ENCODE results near the gene TMEM252.

The TMEM252 gene

DNA sequence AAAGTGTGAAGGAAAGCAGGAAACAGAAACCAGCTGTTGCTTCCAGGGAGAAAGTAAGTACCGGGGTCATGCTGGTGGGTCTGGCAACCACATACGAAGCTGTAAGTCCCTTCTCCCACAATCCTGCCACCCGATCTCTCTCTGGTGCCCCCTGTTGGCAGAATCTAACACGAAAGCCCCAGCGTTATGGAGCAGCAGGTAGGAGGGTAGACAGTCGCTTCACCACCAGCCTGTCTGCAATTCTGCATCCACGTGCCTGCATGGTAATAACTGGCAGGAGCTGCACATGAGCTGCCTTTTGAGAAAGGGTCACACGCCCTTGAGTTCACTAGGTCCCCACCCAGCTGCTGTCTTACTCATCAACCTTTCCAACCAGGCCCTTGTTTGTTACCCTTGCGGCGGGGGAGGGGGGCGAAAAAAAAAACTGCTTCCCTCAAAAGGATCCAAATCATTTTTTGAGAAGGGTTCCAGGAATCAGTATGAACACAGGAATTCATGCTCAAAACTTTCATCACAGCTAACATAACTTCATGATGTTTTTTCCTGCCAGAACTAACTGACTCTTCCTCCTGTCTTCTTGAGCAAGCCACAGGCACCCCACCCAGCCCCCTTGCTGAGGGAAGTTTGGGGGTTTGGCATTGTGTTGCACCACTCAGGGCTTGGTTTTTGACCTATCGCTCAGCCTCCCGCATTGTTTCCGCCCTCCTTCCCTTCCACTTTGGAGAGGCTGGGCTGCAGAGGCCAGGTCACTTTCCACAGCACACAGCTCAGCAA is 19.6 kb upstream of the TMEM252 start:
- Histone ChIP-seq H3K9ac (ENCODE audit: low read depth, low read length, poor library complexity, severe bottlenecking) (no peak overlapping the region), H3F3A (ENCODE audit: low read depth) (no peaks in the 10 kb centered on the region), H3K4me2 (ENCODE audit: low read depth, low read length, poor library complexity, severe bottlenecking) (no peak overlapping the region), H2AFZ (ENCODE audit: low read length) (peak overlapping the region; percentile 45; the same call in 1 of the 2 replicates), H3K79me2 (ENCODE audit: insufficient read depth, low read length) (no peaks in the 10 kb centered on the region), H3K4me3 (ENCODE audit: low read length, poor library complexity, severe bottlenecking) (no peak overlapping the region), H3K9me2 (replicated peaks; ENCODE audit: low read depth, low read length) (no peaks in the 10 kb centered on the region), H3K9me3 (ENCODE audit: insufficient read depth, low read depth, low read length) (no peaks in the 10 kb centered on the region), H3K27me3 (ENCODE audit: insufficient read depth, low read length, poor library complexity, severe bottlenecking) (no peaks in the 10 kb centered on the region), H3K36me3 (ENCODE audit: insufficient read depth, low read length) (no peaks in the 10 kb centered on the region), H3K4me1 (ENCODE audit: insufficient read depth, low read length, poor library complexity, severe bottlenecking) (no peaks in the 10 kb centered on the region), H4K20me1 (ENCODE audit: insufficient read depth, low read length, poor library complexity, severe bottlenecking) (no peaks in the 10 kb centered on the region)
- TF ChIP-seq EZH2phosphoT487 (IDR thresholded peaks at IDR 0.05; ENCODE audit: borderline replicate concordance) (no peak), CTCF (conservative IDR thresholded peaks at IDR 0.05; ENCODE audit: low read length) (peak; percentile 74)

DNA sequence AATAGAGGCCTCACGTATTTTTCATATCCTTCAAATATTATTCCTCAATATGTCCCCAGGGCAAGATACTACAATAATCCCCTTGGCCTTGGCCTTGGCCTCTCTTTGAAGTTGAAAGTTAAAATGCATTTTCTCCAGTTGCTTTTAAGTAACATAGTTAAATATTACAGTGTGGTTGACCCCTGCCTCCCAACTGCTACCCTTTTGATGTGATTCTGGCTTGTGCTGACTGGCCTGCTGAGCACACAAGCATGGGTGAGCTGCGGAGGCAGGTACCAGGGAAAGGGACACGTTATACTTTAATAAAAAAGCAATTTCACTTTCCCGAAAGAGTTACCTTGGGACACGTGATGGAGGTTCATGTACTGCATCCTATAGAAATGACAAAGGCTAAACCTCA is 17.9 kb upstream of the TMEM252 start:
- TF ChIP-seq EZH2phosphoT487 (IDR thresholded peaks at IDR 0.05; ENCODE audit: borderline replicate concordance) (no peak), CTCF (conservative IDR thresholded peaks at IDR 0.05; ENCODE audit: low read length) (no peak)
- no peaks in the 10 kb centered on the region for H4K20me1 ChIP-seq (ENCODE audit: insufficient read depth, low read length, poor library complexity, severe bottlenecking)
- H2AFZ ChIP-seq (ENCODE audit: low read length), result no peak overlapping the region
- no peaks in the 10 kb centered on the region for H3K79me2 ChIP-seq (ENCODE audit: insufficient read depth, low read length)
- no peaks in the 10 kb centered on the region for H3K9me2 ChIP-seq (replicated peaks; ENCODE audit: low read depth, low read length)
- no peaks in the 10 kb centered on the region for H3K4me1 ChIP-seq (ENCODE audit: insufficient read depth, low read length, poor library complexity, severe bottlenecking)
- H3K4me3 ChIP-seq (ENCODE audit: low read length, poor library complexity, severe bottlenecking), result no peak overlapping the region
- no peaks in the 10 kb centered on the region for H3F3A ChIP-seq (ENCODE audit: low read depth)
- no peak overlapping the region for H3K9ac ChIP-seq (ENCODE audit: low read depth, low read length, poor library complexity, severe bottlenecking)
- H3K36me3 ChIP-seq (ENCODE audit: insufficient read depth, low read length), result no peaks in the 10 kb centered on the region
- H3K4me2 ChIP-seq (ENCODE audit: low read depth, low read length, poor library complexity, severe bottlenecking), result no peak overlapping the region
- H3K9me3 ChIP-seq (ENCODE audit: insufficient read depth, low read depth, low read length), result no peaks in the 10 kb centered on the region
- H3K27me3 ChIP-seq (ENCODE audit: insufficient read depth, low read length, poor library complexity, severe bottlenecking), result no peaks in the 10 kb centered on the region

DNA sequence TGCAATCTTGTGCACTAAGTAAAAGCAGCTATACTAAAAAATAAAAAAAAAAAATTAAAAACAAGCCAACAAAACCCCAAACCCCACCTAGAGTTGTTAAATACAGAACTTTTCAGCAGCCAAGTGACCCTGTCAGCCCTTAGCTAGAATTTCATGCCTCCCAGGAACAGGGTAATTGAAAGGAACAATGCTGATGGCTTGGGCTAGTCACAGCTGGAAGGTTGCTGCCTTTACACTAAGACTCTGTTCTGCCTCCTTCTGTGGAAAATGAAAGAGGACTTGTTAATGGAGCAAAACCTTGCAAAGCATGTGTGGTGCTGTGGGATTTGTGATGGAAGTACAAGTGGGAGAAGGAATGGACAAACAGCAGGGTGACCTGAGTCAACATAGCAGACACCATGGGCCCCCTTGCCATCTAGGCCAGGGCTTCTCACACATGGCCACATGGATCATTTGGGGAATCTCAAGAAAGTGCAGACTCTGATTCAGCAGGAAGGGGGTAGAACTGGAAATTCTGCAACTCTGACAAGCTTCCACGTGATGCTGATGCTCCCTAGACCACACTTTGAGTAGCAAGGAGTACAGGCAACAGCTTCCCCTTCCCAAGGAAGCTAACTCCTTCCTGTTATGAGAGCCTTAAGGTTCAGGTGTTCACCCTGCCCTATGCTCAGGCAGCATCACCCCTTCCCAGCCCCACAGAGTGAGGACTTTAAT is 14.9 kb upstream of the TMEM252 start:
- no peaks in the 10 kb centered on the region for H3K9me2 ChIP-seq (replicated peaks; ENCODE audit: low read depth, low read length)
- H3K4me2 ChIP-seq (ENCODE audit: low read depth, low read length, poor library complexity, severe bottlenecking), result no peak overlapping the region
- H4K20me1 ChIP-seq (ENCODE audit: insufficient read depth, low read length, poor library complexity, severe bottlenecking), result no peaks in the 10 kb centered on the region
- no peak overlapping the region for H3K4me3 ChIP-seq (ENCODE audit: low read length, poor library complexity, severe bottlenecking)
- H3F3A ChIP-seq (ENCODE audit: low read depth), result no peaks in the 10 kb centered on the region
- no peak for TF ChIP-seq CTCF (conservative IDR thresholded peaks at IDR 0.05; ENCODE audit: low read length)
- no peak overlapping the region for H3K9ac ChIP-seq (ENCODE audit: low read depth, low read length, poor library complexity, severe bottlenecking)
- no peak overlapping the region for H2AFZ ChIP-seq (ENCODE audit: low read length)
- H3K36me3 ChIP-seq (ENCODE audit: insufficient read depth, low read length), result no peaks in the 10 kb centered on the region
- H3K79me2 ChIP-seq (ENCODE audit: insufficient read depth, low read length), result no peaks in the 10 kb centered on the region
- H3K27me3 ChIP-seq (ENCODE audit: insufficient read depth, low read length, poor library complexity, severe bottlenecking), result no peaks in the 10 kb centered on the region
- no peaks in the 10 kb centered on the region for H3K9me3 ChIP-seq (ENCODE audit: insufficient read depth, low read depth, low read length)
- no peaks in the 10 kb centered on the region for H3K4me1 ChIP-seq (ENCODE audit: insufficient read depth, low read length, poor library complexity, severe bottlenecking)

Data from Loucy (cell line).